Measurements from ENCODE around the gene LHX8. TPM values are rescaled to one million over a fixed set of nuclear protein-coding genes. Genes with fewer than 3 reads are reported as not detected.
A peak's percentile ranks its signal among the peaks of the same experiment; 100 is the strongest.
"Not testable (repeated sequence)": the region's sequence is repeated elsewhere in the genome, so short reads cannot be mapped to it uniquely, and the experiment has no call there.

The LHX8 gene
- total and polyA plus RNA-seq, 8 donors: not detected

DNA sequence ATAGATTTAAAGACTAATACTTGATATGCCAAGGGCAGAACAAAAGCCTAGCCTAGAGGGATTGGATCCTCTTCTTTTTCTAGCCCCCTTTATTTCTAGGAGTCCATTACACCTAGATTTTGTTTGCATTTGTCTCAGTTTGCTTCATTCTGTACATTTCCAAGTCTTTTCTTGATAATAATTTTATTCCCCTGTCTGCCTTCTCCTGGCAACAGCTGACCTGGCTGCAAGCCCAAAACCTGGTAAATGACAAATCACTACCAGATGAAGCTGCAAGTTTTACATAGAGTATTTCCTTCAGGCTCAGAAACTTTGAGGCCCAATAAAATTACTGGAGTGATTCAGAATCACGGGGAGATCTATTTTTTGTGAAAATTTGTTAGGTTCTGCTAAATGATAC, 36.5 kb upstream of the LHX8 start:
- Histone ChIP-seq H3K4me1 (no peaks in the 10 kb centered on the region), H3K9me3 (no peaks in the 10 kb centered on the region), H3K36me3 (no peaks in the 10 kb centered on the region), H3K4me3 (no peak overlapping the region), H3K27ac (no peak overlapping the region), H3K27me3 (no peaks in the 10 kb centered on the region)
- intact Hi-C loops (cut with DNase I): no loop called here
- WGBS, 2 donors: 34 to 35% methylated on average over 1 of the region's 1 CpG
- FAIRE-seq: no peak
- peak in 1 of 4 donors; percentile 43 for ATAC-seq
- TF ChIP-seq, protein P1, sequence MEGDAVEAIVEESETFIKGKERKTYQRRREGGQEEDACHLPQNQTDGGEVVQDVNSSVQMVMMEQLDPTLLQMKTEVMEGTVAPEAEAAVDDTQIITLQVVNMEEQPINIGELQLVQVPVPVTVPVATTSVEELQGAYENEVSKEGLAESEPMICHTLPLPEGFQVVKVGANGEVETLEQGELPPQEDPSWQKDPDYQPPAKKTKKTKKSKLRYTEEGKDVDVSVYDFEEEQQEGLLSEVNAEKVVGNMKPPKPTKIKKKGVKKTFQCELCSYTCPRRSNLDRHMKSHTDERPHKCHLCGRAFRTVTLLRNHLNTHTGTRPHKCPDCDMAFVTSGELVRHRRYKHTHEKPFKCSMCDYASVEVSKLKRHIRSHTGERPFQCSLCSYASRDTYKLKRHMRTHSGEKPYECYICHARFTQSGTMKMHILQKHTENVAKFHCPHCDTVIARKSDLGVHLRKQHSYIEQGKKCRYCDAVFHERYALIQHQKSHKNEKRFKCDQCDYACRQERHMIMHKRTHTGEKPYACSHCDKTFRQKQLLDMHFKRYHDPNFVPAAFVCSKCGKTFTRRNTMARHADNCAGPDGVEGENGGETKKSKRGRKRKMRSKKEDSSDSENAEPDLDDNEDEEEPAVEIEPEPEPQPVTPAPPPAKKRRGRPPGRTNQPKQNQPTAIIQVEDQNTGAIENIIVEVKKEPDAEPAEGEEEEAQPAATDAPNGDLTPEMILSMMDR (IDR thresholded peaks at IDR 0.05): no peak
- DNase-seq: peak in 3 of 6 donors; percentile 13 to 30 (median 15)

DNA sequence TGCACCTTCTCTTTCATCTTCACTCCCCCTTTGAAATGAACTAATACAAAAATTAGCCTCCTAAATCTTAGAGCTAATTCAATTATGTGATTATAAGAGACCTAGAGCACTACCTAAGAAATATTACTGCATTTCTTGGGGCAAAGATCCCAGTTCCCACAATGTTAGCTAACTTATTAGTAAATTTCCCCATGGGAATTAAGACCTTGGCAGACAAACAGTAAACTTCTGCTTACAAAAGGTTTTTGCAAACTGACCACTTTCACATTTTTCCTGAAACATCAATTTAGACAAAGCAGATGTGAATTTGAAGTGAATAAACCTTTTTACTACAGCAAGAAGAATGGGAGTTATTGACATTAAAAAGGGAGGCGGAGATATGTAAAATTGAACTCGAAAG, 34.6 kb upstream of the LHX8 start:
- Histone ChIP-seq H3K9me3 (no peaks in the 10 kb centered on the region), H3K36me3 (no peaks in the 10 kb centered on the region), H3K4me3 (no peak overlapping the region), H3K4me1 (no peaks in the 10 kb centered on the region), H3K27ac (no peak overlapping the region), H3K27me3 (no peaks in the 10 kb centered on the region)
- DNase-seq: no peak
- intact Hi-C loops (cut with DNase I): no loop called here
- TF ChIP-seq, protein P1 (IDR thresholded peaks at IDR 0.05): no peak
- no peak for ATAC-seq
- FAIRE-seq: no peak
- WGBS, 2 donors: 69 to 75% methylated on average over 2 of the region's 2 CpGs

DNA sequence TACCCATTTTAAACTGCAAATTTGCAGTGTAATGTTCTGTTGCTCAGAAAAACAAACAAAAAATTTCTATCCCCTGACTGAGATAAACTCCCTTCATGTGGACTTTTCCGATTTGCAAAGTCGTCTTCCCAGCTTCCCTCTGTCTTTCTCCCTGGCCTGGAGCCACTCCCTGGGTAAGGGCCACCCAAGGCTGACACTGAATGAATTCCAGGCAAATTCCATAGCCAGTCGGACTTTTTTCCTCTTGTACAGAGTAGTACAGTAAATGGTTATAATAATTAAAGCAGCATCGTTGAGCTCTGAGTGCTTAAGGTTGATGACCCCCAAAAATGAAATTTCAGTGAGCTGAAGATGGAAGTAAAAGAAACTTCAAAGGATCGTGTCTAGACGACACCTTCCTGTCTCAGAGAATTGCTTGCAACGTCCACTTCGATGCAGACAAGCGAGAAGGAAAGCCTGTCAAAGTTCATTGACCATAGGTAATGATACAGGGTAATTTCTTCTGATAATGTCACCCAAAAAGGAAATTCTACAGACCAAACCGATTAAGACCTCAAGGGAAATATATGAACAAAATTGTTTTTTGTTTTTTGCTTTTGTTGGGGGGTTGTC, 33.6 kb upstream of the LHX8 start:
- intact Hi-C loops (cut with DNase I): no loop called here
- no peak for ATAC-seq
- Histone ChIP-seq H3K27me3 (no peaks in the 10 kb centered on the region), H3K4me3 (no peak overlapping the region), H3K36me3 (no peaks in the 10 kb centered on the region), H3K27ac (no peak overlapping the region), H3K9me3 (no peaks in the 10 kb centered on the region), H3K4me1 (no peaks in the 10 kb centered on the region)
- no peak for FAIRE-seq
- no peak for DNase-seq
- TF ChIP-seq, protein P1 (IDR thresholded peaks at IDR 0.05): no peak
- WGBS, 2 donors: 36 to 40% methylated on average over 10 of the region's 10 CpGs

DNA sequence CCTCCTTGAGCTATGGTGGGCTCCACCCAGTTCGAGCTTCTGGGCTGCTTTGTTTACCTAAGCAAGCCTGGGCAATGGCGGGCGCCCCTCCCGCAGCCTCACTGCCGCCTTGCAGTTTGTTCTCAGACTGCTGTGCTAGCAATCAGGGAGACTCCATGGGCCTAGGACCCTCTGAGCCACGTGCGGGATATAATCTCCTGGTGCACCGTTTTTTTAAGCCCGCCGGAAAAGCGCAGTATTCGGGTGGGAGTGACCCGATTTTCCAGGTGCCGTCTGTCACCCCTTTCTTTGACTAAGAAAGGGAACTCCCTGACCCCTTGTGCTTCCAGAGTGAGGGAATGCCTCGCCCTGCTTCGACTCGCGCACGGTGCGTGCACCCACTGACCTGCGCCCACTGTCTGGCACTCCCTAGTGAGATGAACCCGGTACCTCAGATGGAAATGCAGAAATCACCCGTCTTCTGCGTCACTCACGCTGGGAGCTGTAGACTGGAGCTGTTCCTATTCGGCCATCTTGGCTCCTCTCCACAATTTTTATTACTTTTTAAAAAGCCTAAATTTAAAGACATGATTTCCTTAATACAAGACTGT, 21.7 kb upstream of the LHX8 start:
- intact Hi-C loops (cut with DNase I); H3K4me1 ChIP-seq; H3K4me3 ChIP-seq; ATAC-seq; H3K27me3 ChIP-seq; H3K27ac ChIP-seq; H3K36me3 ChIP-seq; H3K9me3 ChIP-seq; FAIRE-seq: not testable (repeated sequence)
- WGBS, 2 donors: 80 to 82% methylated on average over 24 to 26 of the region's 26 CpGs
- peak in 1 of 6 donors; percentile 17 for DNase-seq

DNA sequence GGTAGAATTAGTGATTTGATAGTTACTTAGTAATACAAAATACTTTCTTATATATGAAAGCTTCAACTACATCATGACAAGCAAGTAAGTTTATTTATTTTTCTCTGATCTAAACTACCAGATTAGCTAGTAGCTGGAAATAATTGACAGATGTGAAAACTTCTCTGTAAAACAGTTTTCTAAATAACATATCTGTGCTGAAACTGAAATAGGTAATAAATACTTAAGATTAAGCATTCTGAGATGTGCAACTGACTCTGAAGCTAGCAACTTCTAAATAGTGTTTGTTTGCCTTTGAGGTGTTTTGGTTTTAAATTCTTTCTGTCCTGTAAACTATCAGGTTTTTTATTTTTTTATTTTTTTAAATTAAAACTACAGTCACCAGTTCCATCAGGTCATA, 18.5 kb upstream of the LHX8 start:
- DNase-seq: no peak
- ATAC-seq: no peak
- TF ChIP-seq, protein P1 (IDR thresholded peaks at IDR 0.05): no peak
- H3K36me3 ChIP-seq: no peaks in the 10 kb centered on the region
- no peak for FAIRE-seq
- H3K9me3 ChIP-seq: no peaks in the 10 kb centered on the region
- no peak overlapping the region for H3K27ac ChIP-seq
- H3K4me1 ChIP-seq: no peaks in the 10 kb centered on the region
- no peak overlapping the region for H3K4me3 ChIP-seq
- intact Hi-C loops (cut with DNase I): no loop called here
- H3K27me3 ChIP-seq: peaks cover 0 to 4% (median 0%) of the 10 kb centered on the region in 4 donors
